Measurements from ENCODE around the gene BAG5. TPM values are rescaled to one million over a fixed set of nuclear protein-coding genes. Genes with fewer than 3 reads are reported as not detected.

BAG5 gene
- total RNA-seq, 1 experiment from 2014 or later = 29.2 TPM

DNA sequence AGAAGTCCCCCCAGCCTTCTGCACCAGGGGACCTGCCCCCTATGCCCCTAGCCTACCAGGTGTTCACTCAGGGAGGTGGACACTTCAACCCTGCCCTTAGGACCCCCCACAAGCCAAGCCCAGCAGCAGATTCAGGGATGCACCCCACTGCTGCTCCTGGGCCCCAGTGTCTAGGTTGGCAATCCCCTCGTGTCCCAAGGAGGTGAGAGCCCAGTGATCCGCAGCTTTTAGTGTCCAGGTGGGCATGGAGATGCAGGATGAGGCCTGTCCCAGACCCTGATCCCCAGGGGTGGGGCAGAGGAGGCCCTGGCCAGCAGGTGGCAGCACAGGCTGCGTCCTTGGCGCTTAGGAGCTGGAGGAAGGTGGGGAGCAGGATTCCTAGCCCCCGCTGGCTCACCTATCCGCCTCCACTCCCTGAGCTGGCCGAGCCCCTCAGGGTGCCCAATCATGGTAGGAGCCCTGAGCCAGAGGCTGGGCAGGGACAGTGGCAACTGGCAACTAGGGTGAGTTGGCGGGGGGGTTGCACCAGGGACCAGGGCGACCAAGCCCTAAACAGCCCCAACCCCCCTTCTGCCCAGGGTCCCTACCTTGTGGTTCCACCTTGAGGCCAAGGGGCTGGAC, 43.9 kb downstream of the BAG5 start (continued):
- TF ChIP-seq RELA (CRISPR knock-in tag; IDR thresholded peaks at IDR 0.05; ENCODE audit: borderline replicate concordance) = 0 out of 2 replicates have a peak, but pooled peaks have one; percentile 63
- no peak for TF ChIP-seq JUN (CRISPR knock-in tag; IDR thresholded peaks at IDR 0.05)
- TF ChIP-seq ZNF416 (CRISPR knock-in tag; IDR thresholded peaks at IDR 0.05) = 0 out of 2 replicates have a peak, but pooled peaks have one; percentile 3

DNA sequence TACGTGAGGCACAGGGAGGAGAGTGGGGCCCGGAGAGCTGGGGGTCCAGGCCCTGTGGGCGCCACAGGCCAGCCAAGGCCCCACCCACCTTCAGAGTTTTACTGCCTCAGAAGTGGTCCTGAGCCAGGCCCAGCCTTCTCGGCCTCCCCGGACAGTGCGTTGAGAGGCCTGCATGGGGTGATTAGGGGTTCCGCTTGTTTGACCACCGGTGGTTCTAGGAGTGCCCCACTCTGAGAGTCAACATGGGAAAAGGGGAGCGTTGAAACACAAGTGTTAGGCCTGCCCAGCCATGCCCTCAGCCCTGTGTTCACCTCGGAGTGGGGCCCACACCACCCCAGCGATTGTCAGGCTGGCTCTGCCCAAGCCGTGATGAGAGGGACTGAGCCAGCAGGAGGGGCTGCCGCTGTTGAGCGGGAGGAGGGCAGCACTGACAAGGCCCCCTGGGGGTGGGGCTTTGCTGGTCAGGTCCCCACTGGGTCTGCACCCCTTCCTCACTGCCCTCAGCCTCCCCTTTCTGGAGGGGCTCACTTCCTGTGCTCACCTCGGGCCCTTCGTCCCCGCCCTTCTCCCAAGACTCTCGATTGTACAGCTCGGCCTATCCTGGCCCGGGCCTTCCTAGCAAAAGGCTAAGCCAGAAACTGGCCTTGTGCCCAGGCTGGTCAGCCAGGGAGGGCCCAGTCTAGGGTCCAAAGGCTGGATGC, 44.6 kb downstream of the BAG5 start:
- no peak overlapping the region for H3K27ac Mint-ChIP-seq
- H3K36me3 Mint-ChIP-seq = peaks cover 12% of the 10 kb centered on the region
- H3K27me3 Mint-ChIP-seq (ENCODE audit: low read depth) = no peaks in the 10 kb centered on the region
- no peak overlapping the region for H3K4me3 Mint-ChIP-seq
- ChIA-PET POLR2A (interaction anchor here (0.6 to 8.3 kb wide), 2 partner anchors 24 to 172 kb away, joined by 5 to 65 read pairs; no protein-coding TSS in a partner anchor), CTCF (interaction anchor here (0.8 to 12.2 kb wide), 21 partner anchors 8 to 392 kb away, joined by 3 to 455 read pairs (median 5); partner anchors contain the start of genes BAG5, COA8, TRMT61A and XRCC3)
- TF ChIP-seq EMX1 (CRISPR knock-in tag; IDR thresholded peaks at IDR 0.05) (0 out of 2 replicates have a peak, but pooled peaks have one; percentile 2), FOXK1 (CRISPR knock-in tag; IDR thresholded peaks at IDR 0.05) (no peak), KAT7 (CRISPR knock-in tag; IDR thresholded peaks at IDR 0.05; ENCODE audit: borderline replicate concordance) (no peak), ZBTB21 (CRISPR knock-in tag; IDR thresholded peaks at IDR 0.05; ENCODE audit: borderline replicate concordance) (no peak), ZNF416 (CRISPR knock-in tag; IDR thresholded peaks at IDR 0.05) (peak; percentile 44; the same call in 1 of the 2 replicates), SP1 (CRISPR knock-in tag; conservative IDR thresholded peaks at IDR 0.05) (0 out of 2 replicates have a peak, but pooled peaks have one; percentile 21)
- TF ChIP-seq, protein P1, sequence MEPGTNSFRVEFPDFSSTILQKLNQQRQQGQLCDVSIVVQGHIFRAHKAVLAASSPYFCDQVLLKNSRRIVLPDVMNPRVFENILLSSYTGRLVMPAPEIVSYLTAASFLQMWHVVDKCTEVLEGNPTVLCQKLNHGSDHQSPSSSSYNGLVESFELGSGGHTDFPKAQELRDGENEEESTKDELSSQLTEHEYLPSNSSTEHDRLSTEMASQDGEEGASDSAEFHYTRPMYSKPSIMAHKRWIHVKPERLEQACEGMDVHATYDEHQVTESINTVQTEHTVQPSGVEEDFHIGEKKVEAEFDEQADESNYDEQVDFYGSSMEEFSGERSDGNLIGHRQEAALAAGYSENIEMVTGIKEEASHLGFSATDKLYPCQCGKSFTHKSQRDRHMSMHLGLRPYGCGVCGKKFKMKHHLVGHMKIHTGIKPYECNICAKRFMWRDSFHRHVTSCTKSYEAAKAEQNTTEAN (CRISPR knock-in tag; IDR thresholded peaks at IDR 0.05) = no peak
- TF ChIP-seq, protein P2, sequence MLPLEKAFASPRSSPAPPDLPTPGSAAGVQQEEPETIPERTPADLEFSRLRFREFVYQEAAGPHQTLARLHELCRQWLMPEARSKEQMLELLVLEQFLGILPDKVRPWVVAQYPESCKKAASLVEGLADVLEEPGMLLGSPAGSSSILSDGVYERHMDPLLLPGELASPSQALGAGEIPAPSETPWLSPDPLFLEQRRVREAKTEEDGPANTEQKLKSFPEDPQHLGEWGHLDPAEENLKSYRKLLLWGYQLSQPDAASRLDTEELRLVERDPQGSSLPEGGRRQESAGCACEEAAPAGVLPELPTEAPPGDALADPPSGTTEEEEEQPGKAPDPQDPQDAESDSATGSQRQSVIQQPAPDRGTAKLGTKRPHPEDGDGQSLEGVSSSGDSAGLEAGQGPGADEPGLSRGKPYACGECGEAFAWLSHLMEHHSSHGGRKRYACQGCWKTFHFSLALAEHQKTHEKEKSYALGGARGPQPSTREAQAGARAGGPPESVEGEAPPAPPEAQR (CRISPR knock-in tag; IDR thresholded peaks at IDR 0.05) = no peak
- no peaks in the 10 kb centered on the region for H3K9me3 Mint-ChIP-seq
- DNase-seq (ENCODE audit: low spot score) (no peak), ATAC-seq (peak; percentile 1; the same call in 1 of the 2 replicates)
- H3K4me1 Mint-ChIP-seq = peaks cover 18% of the 10 kb centered on the region

- Mint-ChIP-seq H3K9me3 (no peaks in the 10 kb centered on the region), H3K4me3 (no peak overlapping the region), H3K27ac (peak overlapping the region; percentile 47; the same call in 1 of the 2 replicates), H3K36me3 (peaks cover 12% of the 10 kb centered on the region), H3K27me3 (ENCODE audit: low read depth) (no peaks in the 10 kb centered on the region), H3K4me1 (peaks cover 18% of the 10 kb centered on the region)
- TF ChIP-seq, protein P3, sequence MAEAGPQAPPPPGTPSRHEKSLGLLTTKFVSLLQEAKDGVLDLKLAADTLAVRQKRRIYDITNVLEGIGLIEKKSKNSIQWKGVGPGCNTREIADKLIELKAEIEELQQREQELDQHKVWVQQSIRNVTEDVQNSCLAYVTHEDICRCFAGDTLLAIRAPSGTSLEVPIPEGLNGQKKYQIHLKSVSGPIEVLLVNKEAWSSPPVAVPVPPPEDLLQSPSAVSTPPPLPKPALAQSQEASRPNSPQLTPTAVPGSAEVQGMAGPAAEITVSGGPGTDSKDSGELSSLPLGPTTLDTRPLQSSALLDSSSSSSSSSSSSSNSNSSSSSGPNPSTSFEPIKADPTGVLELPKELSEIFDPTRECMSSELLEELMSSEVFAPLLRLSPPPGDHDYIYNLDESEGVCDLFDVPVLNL (CRISPR knock-in tag; IDR thresholded peaks at IDR 0.05; ENCODE audit: borderline replicate concordance, low read depth) = no peak
- TF ChIP-seq, protein P4, sequence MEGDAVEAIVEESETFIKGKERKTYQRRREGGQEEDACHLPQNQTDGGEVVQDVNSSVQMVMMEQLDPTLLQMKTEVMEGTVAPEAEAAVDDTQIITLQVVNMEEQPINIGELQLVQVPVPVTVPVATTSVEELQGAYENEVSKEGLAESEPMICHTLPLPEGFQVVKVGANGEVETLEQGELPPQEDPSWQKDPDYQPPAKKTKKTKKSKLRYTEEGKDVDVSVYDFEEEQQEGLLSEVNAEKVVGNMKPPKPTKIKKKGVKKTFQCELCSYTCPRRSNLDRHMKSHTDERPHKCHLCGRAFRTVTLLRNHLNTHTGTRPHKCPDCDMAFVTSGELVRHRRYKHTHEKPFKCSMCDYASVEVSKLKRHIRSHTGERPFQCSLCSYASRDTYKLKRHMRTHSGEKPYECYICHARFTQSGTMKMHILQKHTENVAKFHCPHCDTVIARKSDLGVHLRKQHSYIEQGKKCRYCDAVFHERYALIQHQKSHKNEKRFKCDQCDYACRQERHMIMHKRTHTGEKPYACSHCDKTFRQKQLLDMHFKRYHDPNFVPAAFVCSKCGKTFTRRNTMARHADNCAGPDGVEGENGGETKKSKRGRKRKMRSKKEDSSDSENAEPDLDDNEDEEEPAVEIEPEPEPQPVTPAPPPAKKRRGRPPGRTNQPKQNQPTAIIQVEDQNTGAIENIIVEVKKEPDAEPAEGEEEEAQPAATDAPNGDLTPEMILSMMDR (IDR thresholded peaks at IDR 0.05) = no peak
- TF ChIP-seq ZNF416 (CRISPR knock-in tag; IDR thresholded peaks at IDR 0.05) (no peak), ZNF263 (CRISPR knock-in tag; IDR thresholded peaks at IDR 0.05; ENCODE audit: low read depth) (no peak), KAT7 (CRISPR knock-in tag; IDR thresholded peaks at IDR 0.05; ENCODE audit: borderline replicate concordance) (no peak), FOXP1 (CRISPR knock-in tag; IDR thresholded peaks at IDR 0.05; ENCODE audit: borderline replicate concordance) (no peak)
- DNase-seq (ENCODE audit: low spot score) = no peak
- ChIA-PET CTCF (interaction anchor here (0.6 to 12.2 kb wide), 4 partner anchors 13 to 595 kb away, joined by 3 to 455 read pairs (median 24); no protein-coding TSS in a partner anchor), POLR2A (interaction anchor here (8.3 kb wide), 1 partner anchor 25 kb away, joined by 65 read pairs; no protein-coding TSS in a partner anchor)
- no peak for ATAC-seq
These were observed 45.3 kb downstream of the BAG5 start for GRCh38 chr14:103517174-103517566.

Measured in WTC11 (cell line).